ENCODE measurements around the gene JMJD1C. TPM values are rescaled to one million over a fixed set of nuclear protein-coding genes. Genes with fewer than 3 reads are reported as not detected.

Gene JMJD1C
- total and polyA plus RNA-seq, 10 of the 15 experiments (the other 5 are each of a cell fraction or from before 2014, with no cell fraction given): 31.2 to 83.3 (median 49.5) TPM

- Histone ChIP-seq H3K4me2 (ENCODE audit: control insufficient read depth, insufficient read depth) (peak overlapping the region; percentile 70), H3K9me3 (replicated peaks; ENCODE audit: control insufficient read depth, insufficient read depth, low read length) (peaks cover 2% of the 10 kb centered on the region; the same call in 1 of the 3 replicates), H3K36me3 (ENCODE audit: control insufficient read depth in 2 of 2, insufficient read depth in 2 of 2, low read length in 1 of 2) (peaks cover 5 to 35% of the 10 kb centered on the region in 2 experiments), H3K4me1 (ENCODE audit: control insufficient read depth, insufficient read depth, low read length) (peaks cover 32% of the 10 kb centered on the region), H3K9ac (ENCODE audit: control insufficient read depth, insufficient read depth, low read length) (no peak overlapping the region), H2AFZ (ENCODE audit: control insufficient read depth, low read depth, low read length) (no peak overlapping the region), H3K79me2 (ENCODE audit: control insufficient read depth, insufficient read depth, low read length) (peaks cover 59% of the 10 kb centered on the region), H4K20me1 (ENCODE audit: control insufficient read depth, insufficient read depth) (no peaks in the 10 kb centered on the region), H3K27ac (ENCODE audit: control insufficient read depth, insufficient read depth) (peak overlapping the region; percentile 75), H3K4me3 (no peak overlapping the region; the same call in 1 of the 2 replicates), H3K27me3 (replicated peaks in 1 of 2; ENCODE audit: control insufficient read depth in 2 of 2, insufficient read depth in 2 of 2, low read length in 1 of 2) (no peaks in the 10 kb centered on the region)
- DNase-seq (ENCODE audit: low read depth, low spot score) (peak; percentile 36), ATAC-seq (peak; percentile 51), FAIRE-seq (peak; percentile 27)
- in situ Hi-C loops (cut with MboI) (loop anchor here (5.0 kb wide), 1 partner anchor 425 kb away; no protein-coding TSS in a partner anchor), intact Hi-C loops (cut with micrococcal nuclease; ENCODE audit: unreplicated experiment) (loop anchor here (2.0 kb wide), 1 partner anchor 422 kb away; no protein-coding TSS in a partner anchor)
- ChIA-PET CTCF (interaction anchor here (1.0 to 4.7 kb wide), 7 partner anchors 10 to 424 kb away, joined by 3 to 26 read pairs (median 11); no protein-coding TSS in a partner anchor), RAD21 (ENCODE audit: unreplicated experiment) (interaction anchor here (0.8 to 4.0 kb wide), 6 partner anchors 33 to 500 kb away, joined by 4 to 30 read pairs (median 14); no protein-coding TSS in a partner anchor), POLR2A (interaction anchor here (0.9 kb wide), 2 partner anchors 34 to 422 kb away, joined by 3 to 4 read pairs; no protein-coding TSS in a partner anchor), SMC1A (ENCODE audit: uncharacterized antibody, unreplicated experiment) (interaction anchor here (1.0 to 5.3 kb wide), 13 partner anchors 9 to 512 kb away, joined by 3 to 27 read pairs (median 9); no protein-coding TSS in a partner anchor)
- BruUV-seq (replicated peaks): TSS peak; percentile 12
- 59% methylated on average over 7 of the region's 7 CpGs for WGBS (ENCODE audit: insufficient coverage, insufficient replicate concordance, low lambda C conversion rate, missing lambda C conversion rate)
- TF ChIP-seq IRF4 (IDR thresholded peaks at IDR 0.05; ENCODE audit: low read depth, low read length) (0 out of 2 replicates have a peak, but pooled peaks have one; percentile 17), REST (IDR thresholded peaks at IDR 0.05; ENCODE audit: low read depth, low read length) (no peak), CBFB (IDR thresholded peaks at IDR 0.05; ENCODE audit: low read depth) (no peak), EGR1 (IDR thresholded peaks at IDR 0.05; ENCODE audit: borderline replicate concordance in 1 of 2, low read depth in 2 of 2, low read length in 2 of 2) (no peak), PKNOX1 (IDR thresholded peaks at IDR 0.05) (peak; percentile 69; the same call in 1 of the 2 replicates), RELA (IDR thresholded peaks at IDR 0.05; ENCODE audit: borderline replicate concordance, partially characterized antibody) (no peak), ZNF217 (IDR thresholded peaks at IDR 0.05) (no peak), CREM (IDR thresholded peaks at IDR 0.05; ENCODE audit: low read depth) (0 out of 2 replicates have a peak, but pooled peaks have one; percentile 19), POLR2AphosphoS2 (IDR thresholded peaks at IDR 0.05; ENCODE audit: low read depth, low read length) (0 out of 2 replicates have a peak, but pooled peaks have one; percentile 32), ETV6 (conservative IDR thresholded peaks at IDR 0.05 in 1 of 2, IDR thresholded peaks at IDR 0.05 in 1 of 2; ENCODE audit: borderline replicate concordance in 1 of 2, low read depth in 1 of 2) (peak in 1 of 2 experiments; percentile 74; a peak in 1 of 4 replicates), BCLAF1 (IDR thresholded peaks at IDR 0.05) (no peak), MEF2A (IDR thresholded peaks at IDR 0.05; ENCODE audit: insufficient read depth, low read depth, low read length) (no peak), STAT1 (conservative IDR thresholded peaks at IDR 0.05) (no peak), RUNX3 (IDR thresholded peaks at IDR 0.05; ENCODE audit: low read length) (no peak)
Observed at GRCh38 chr10:63206997-63207811, 258.6 kb downstream of the JMJD1C start.

All from GM12878 (cell line).